NB4 (cell line): ENCODE results near the gene NKX2-3.

Experiments
- CTCF ChIP-seq: IDR thresholded peaks from one replicate; pipeline ENCODE4 v1.5.1; 2012; ENCODE audit warnings: low read depth, low read length
- MAX ChIP-seq: IDR thresholded peaks from 2 replicates; pipeline ENCODE4 v1.6.1; 2011; ENCODE audit warnings: low read depth, low read length
- MYC ChIP-seq: IDR thresholded peaks from 2 replicates; pipeline ENCODE4 v1.6.1; 2011; ENCODE audit warnings: low read depth, low read length
- POLR2A ChIP-seq: IDR thresholded peaks from 2 replicates; pipeline ENCODE4 v1.6.1; 2011; ENCODE audit warnings: mild to moderate bottlenecking; ENCODE audit not compliant: insufficient read length; ENCODE audit errors: extremely low read depth

- TF ChIP-seq CTCF, result no peak
- TF ChIP-seq MAX, result no peak
- no peak for TF ChIP-seq POLR2A
- TF ChIP-seq MYC, result no peak
Observed at GRCh38 chr10:99526861-99527504, 5.8 kb upstream of the NKX2-3 start.
